ENCODE measurements around the gene PNPLA2. TPM values are rescaled to one million over a fixed set of nuclear protein-coding genes. Genes with fewer than 3 reads are reported as not detected.

The PNPLA2 gene
- total RNA-seq, 4 donors from 2014 or later: 58.9 to 93.3 (median 91.7) TPM

DNA sequence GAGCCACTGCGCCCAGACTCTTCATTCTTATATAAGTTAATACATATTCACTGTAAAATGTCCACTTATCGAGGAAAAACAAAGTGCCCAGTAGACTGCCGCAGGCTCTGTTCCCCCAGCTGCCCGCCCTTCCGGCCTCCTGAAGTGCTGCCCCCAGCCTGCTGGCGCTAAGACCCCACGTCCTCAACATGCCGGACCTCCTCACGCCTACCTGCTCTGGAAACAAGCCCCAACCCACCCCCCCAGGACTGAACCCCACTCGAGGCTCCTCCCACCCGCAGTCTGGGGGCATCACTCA lies 42.5 kb upstream of the PNPLA2 start:
- intact Hi-C loops (cut with DNase I; ENCODE audit: low total_unique reads): no loop called here
- in situ Hi-C loops (cut with MboI; ENCODE audit: low sequenced_read_pairs in 4 of 4): no loop called here
- Histone ChIP-seq H3K4me1 (peaks cover 17 to 26% of the 10 kb centered on the region in 2 donors), H3K36me3 (peaks cover 0 to 13% of the 10 kb centered on the region in 2 donors), H3K27ac (peak overlapping the region in 1 of 4 donors; percentile 84), H3K27me3 (no peaks in the 10 kb centered on the region), H3K9me3 (no peaks in the 10 kb centered on the region), H3K4me3 (peak overlapping the region; percentile 77 to 98 (median 96))
- TF ChIP-seq POLR2A (IDR thresholded peaks at IDR 0.05): no peak
- TF ChIP-seq, protein P1, sequence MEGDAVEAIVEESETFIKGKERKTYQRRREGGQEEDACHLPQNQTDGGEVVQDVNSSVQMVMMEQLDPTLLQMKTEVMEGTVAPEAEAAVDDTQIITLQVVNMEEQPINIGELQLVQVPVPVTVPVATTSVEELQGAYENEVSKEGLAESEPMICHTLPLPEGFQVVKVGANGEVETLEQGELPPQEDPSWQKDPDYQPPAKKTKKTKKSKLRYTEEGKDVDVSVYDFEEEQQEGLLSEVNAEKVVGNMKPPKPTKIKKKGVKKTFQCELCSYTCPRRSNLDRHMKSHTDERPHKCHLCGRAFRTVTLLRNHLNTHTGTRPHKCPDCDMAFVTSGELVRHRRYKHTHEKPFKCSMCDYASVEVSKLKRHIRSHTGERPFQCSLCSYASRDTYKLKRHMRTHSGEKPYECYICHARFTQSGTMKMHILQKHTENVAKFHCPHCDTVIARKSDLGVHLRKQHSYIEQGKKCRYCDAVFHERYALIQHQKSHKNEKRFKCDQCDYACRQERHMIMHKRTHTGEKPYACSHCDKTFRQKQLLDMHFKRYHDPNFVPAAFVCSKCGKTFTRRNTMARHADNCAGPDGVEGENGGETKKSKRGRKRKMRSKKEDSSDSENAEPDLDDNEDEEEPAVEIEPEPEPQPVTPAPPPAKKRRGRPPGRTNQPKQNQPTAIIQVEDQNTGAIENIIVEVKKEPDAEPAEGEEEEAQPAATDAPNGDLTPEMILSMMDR (IDR thresholded peaks at IDR 0.05 in 4 of 5, conservative IDR thresholded peaks at IDR 0.05 in 1 of 5): no peak
- DNase-seq: no peak
- ATAC-seq: no peak

DNA sequence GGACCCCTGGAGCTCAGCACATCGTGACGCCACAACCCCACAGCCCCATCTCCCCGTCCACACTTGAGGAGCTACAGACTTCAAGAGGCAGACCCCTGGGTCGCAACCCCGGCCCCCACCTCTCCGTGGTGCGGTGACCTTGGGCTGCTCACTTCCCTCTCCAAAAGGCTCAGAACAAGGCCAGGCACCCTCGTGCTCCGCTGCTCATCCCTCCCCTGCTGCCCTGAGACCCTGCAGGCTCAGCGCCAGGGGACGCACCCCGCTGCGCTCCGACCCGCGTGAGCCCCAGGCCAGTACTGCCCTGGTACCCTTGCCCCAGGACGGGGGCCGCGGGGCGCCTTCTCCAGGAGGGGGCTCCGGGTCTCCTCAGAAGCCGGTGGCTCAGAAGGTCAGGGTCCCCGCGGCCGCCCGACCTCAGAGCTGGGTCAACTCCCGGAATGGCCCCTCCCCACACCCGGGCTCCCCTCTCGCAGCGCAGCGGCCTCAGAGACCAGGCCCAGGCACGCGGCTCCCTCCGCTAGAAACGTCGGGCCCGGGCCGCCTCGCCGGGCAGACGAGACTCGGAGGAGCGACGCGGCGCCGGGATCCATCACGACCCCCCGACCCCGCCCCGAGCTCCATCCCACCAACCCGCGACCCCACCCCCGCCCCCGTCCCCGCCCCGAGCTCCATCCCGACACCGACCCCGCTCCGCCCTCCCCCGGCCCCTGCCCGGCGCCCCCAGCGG lies 42.0 kb upstream of the PNPLA2 start:
- intact Hi-C loops (cut with DNase I; ENCODE audit: low total_unique reads) (loop anchor here (1.0 kb wide), 1 partner anchor 29 kb away; the partner anchor contains the start of gene TALDO1), in situ Hi-C loops (cut with MboI; ENCODE audit: low sequenced_read_pairs in 4 of 4) (no loop called here)
- H3K9me3 ChIP-seq: no peaks in the 10 kb centered on the region
- TF ChIP-seq, protein P1 (IDR thresholded peaks at IDR 0.05 in 4 of 5, conservative IDR thresholded peaks at IDR 0.05 in 1 of 5): no peak
- TF ChIP-seq POLR2A (IDR thresholded peaks at IDR 0.05): no peak
- H3K4me3 ChIP-seq: peak overlapping the region; percentile 77 to 98 (median 96)
- peaks cover 17 to 26% of the 10 kb centered on the region in 2 donors for H3K4me1 ChIP-seq
- peaks cover 0 to 8% of the 10 kb centered on the region in 2 donors for H3K36me3 ChIP-seq
- DNase-seq (no peak), ATAC-seq (peak; percentile 46 to 51)
- H3K27me3 ChIP-seq: no peaks in the 10 kb centered on the region
- peak overlapping the region; percentile 84 to 92 (median 89) for H3K27ac ChIP-seq

DNA sequence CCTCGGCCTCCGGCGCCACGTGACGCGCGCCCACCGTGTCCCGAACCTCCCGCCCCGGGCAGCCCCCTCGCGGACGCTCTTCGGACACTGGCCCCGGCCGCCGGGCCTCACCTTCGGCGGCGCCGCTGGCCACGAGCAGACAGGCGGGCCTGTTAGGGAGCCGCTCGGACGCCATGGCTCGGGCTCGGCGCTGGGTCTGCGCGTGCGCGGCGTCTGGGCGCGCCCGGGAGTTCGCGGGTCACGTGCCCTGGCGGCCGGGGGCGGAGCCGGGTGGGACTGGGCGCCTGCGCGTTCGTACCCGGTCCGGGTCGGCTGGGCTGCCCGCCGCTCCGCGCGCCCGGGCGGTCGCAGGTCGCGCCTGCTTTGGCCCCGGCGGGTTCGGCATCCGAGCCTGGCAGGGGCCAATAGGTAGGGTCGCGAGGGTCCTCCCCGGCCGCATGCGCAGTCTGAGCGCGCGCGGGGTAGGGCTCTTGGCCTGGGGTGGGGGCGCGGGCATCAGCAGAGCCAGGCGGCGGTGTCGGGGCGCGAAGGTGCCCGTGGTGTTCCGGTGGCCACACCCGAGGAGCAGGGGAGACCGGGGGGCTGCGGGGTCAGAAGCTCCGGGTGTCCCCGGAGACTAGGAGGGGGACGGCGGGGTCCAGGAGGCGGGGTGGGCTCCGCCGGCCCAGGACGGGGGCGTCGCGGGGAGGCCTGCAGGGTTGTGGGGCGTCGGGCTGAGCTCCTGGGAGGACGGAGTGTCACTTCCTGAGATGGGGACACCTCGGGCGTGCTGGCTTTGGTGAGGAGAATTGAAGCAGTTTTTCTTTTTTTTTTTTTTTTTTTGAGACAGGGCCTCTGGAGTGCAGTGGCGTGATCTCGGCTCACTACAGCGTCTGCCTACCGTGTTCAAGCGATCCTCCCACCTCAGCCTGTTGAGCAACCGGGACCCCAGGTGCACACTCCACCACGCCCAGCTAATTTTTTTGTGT lies 41.1 kb upstream of the PNPLA2 start, which contains the start of gene GATD1:
GATD1 (minus strand) TSS at position 200 of the 968 bp plus-strand sequence; CDS start at position 175, 25 bp downstream.
- in situ Hi-C loops (cut with MboI; ENCODE audit: low sequenced_read_pairs in 4 of 4) (no loop called here), intact Hi-C loops (cut with DNase I; ENCODE audit: low total_unique reads) (loop anchor here (1.0 kb wide), 1 partner anchor 30 kb away; the partner anchor contains the start of gene TALDO1)
- H3K9me3 ChIP-seq: no peaks in the 10 kb centered on the region
- H3K4me3 ChIP-seq: peak within 1 kb of the TSS; percentile 77 to 98 (median 96)
- DNase-seq (peak; percentile 85 to 88), ATAC-seq (peak; percentile 92 to 93)
- TF ChIP-seq POLR2A (IDR thresholded peaks at IDR 0.05): peak; percentile 86 to 92
- TF ChIP-seq, protein P1 (IDR thresholded peaks at IDR 0.05 in 4 of 5, conservative IDR thresholded peaks at IDR 0.05 in 1 of 5): peak in 2 of 5 experiments; percentile 29 to 34
- H3K27me3 ChIP-seq: no peaks in the 10 kb centered on the region
- H3K36me3 ChIP-seq: no peaks in the 10 kb centered on the region
- H3K4me1 ChIP-seq: peaks cover 17 to 29% of the 10 kb centered on the region in 2 donors
- H3K27ac ChIP-seq: peak within 1 kb of the TSS; percentile 84 to 92 (median 89)

DNA sequence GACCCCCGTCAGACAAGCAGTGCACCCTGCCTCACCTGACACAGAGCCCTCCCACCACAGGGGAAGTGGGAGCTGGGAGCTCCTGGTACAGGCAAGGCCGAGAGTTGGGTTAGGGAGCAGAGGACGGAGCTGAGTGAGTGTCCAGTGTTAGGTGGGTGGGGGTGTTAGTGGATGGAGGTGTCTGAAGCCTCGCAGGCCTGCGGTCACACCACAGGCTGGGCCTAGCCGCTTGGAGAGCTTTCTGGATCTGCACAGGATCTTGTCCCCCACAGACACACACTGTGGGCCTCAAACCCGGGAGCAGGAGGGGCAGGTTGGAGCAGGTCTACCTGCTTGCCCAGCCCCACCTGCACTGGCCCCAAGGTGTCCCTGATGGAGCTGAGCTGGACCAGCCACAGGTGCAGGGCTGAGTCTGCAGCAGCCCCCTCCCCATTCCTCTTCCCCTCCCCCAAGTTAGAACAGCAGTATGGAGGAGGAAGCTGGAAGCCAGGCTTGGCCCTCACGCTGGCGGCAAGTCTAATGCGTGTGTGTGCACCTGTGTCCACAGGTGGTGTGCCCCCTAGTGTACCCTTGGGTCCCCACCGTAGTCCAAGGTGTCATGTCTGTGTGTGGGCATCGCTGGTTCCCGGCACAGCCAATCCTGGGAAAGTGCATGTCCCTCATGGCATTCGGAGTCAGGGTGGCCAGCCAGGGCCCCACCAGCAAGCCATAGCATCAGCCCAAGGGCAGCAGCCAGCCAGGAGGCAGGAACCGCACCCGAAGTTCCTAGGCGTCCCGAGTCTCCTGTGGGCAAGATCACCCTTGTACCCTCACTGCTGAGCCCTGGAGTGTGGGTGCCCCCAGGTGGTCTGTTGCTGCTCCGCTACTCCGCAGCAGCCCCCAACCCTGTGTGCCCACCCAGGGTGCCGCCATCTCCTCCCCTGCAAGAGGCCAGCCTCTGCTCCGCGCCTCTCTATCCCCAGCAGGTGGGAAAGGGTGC lies 39.4 kb upstream of the PNPLA2 start:
- no peak for TF ChIP-seq POLR2A (IDR thresholded peaks at IDR 0.05)
- TF ChIP-seq, protein P1 (IDR thresholded peaks at IDR 0.05 in 4 of 5, conservative IDR thresholded peaks at IDR 0.05 in 1 of 5): no peak
- H3K4me1 ChIP-seq: peaks cover 28 to 44% of the 10 kb centered on the region in 2 donors
- no peak overlapping the region for H3K4me3 ChIP-seq
- intact Hi-C loops (cut with DNase I; ENCODE audit: low total_unique reads) (no loop called here), in situ Hi-C loops (cut with MboI; ENCODE audit: low sequenced_read_pairs in 4 of 4) (no loop called here)
- no peak overlapping the region for H3K27ac ChIP-seq
- H3K36me3 ChIP-seq: no peaks in the 10 kb centered on the region
- DNase-seq (no peak), ATAC-seq (no peak)
- H3K9me3 ChIP-seq: no peaks in the 10 kb centered on the region
- no peaks in the 10 kb centered on the region for H3K27me3 ChIP-seq

Measured in gastrocnemius medialis (tissue), 4 donors.